Measurements from ENCODE around the gene FRRS1L. TPM values are rescaled to one million over a fixed set of nuclear protein-coding genes. Genes with fewer than 3 reads are reported as not detected.

Gene FRRS1L
- total RNA-seq, 4 donors from 2014 or later: 0.40 to 0.96 (median 0.64) TPM; not detected in 1

- DNase-seq: no peak
- WGBS, 2 donors (ENCODE audit: low coverage in 1 of 2): 78 to 100% methylated on average over 1 of the region's 1 CpG
- in situ Hi-C loops (cut with MboI; ENCODE audit: low pct_ligation_motif_present in 1 of 4, low pct_unique_long_range_greater_than_20kb in 1 of 4, low sequenced_read_pairs in 3 of 4): no loop called here
- Histone ChIP-seq H3K9me3 (no peaks in the 10 kb centered on the region), H3K27ac (no peak overlapping the region), H3K36me3 (no peaks in the 10 kb centered on the region), H3K27me3 (no peaks in the 10 kb centered on the region), H3K4me1 (no peaks in the 10 kb centered on the region), H3K4me3 (no peak overlapping the region)
- intact Hi-C loops (cut with DNase I; ENCODE audit: low total_unique reads): no loop called here
- no peak for TF ChIP-seq CTCF (IDR thresholded peaks at IDR 0.05)
- no peak for TF ChIP-seq EP300 (IDR thresholded peaks at IDR 0.05; ENCODE audit: low read depth)
- no peak for TF ChIP-seq POLR2A (IDR thresholded peaks at IDR 0.05)
- no peak for TF ChIP-seq POLR2AphosphoS5 (IDR thresholded peaks at IDR 0.05)
Measured at GRCh38 chr9:109181284-109181683, 14.2 kb upstream of the FRRS1L start.

GRCh38 chr9:109179801-109180523 is 12.9 kb upstream of the FRRS1L start:
- 73 to 77% methylated on average over 6 to 9 of the region's 9 CpGs for WGBS, 2 donors (ENCODE audit: low coverage in 1 of 2)
- no peaks in the 10 kb centered on the region for H3K4me1 ChIP-seq
- intact Hi-C loops (cut with DNase I; ENCODE audit: low total_unique reads): no loop called here

GRCh38 chr9:109176963-109177362 is 9.9 kb upstream of the FRRS1L start:
- no peak overlapping the region for H3K27ac ChIP-seq
- H3K36me3 ChIP-seq: no peaks in the 10 kb centered on the region
- 85 to 100% methylated on average over 1 to 2 of the region's 2 CpGs for WGBS, 2 donors (ENCODE audit: low coverage in 1 of 2)
- H3K4me1 ChIP-seq: no peaks in the 10 kb centered on the region
- intact Hi-C loops (cut with DNase I; ENCODE audit: low total_unique reads): no loop called here
- no peaks in the 10 kb centered on the region for H3K9me3 ChIP-seq
- H3K27me3 ChIP-seq: no peaks in the 10 kb centered on the region
- DNase-seq: no peak
- TF ChIP-seq CTCF (IDR thresholded peaks at IDR 0.05): no peak
- TF ChIP-seq POLR2A (IDR thresholded peaks at IDR 0.05): no peak
- no peak for TF ChIP-seq EP300 (IDR thresholded peaks at IDR 0.05; ENCODE audit: low read depth)
- TF ChIP-seq POLR2AphosphoS5 (IDR thresholded peaks at IDR 0.05): no peak
- H3K4me3 ChIP-seq: no peak overlapping the region
- in situ Hi-C loops (cut with MboI; ENCODE audit: low pct_ligation_motif_present in 1 of 4, low pct_unique_long_range_greater_than_20kb in 1 of 4, low sequenced_read_pairs in 3 of 4): no loop called here

More at GRCh38 chr9:109179801-109180523, 12.9 kb upstream of the FRRS1L start:
- no peaks in the 10 kb centered on the region for H3K27me3 ChIP-seq
- no peak for TF ChIP-seq POLR2A (IDR thresholded peaks at IDR 0.05)
- H3K4me3 ChIP-seq: no peak overlapping the region
- in situ Hi-C loops (cut with MboI; ENCODE audit: low pct_ligation_motif_present in 1 of 4, low pct_unique_long_range_greater_than_20kb in 1 of 4, low sequenced_read_pairs in 3 of 4): no loop called here
- DNase-seq: no peak
- no peaks in the 10 kb centered on the region for H3K36me3 ChIP-seq
- no peak overlapping the region for H3K27ac ChIP-seq
- no peaks in the 10 kb centered on the region for H3K9me3 ChIP-seq

- Histone ChIP-seq H3K4me1 (no peaks in the 10 kb centered on the region), H3K4me3 (no peak overlapping the region), H3K9me3 (no peaks in the 10 kb centered on the region), H3K36me3 (no peaks in the 10 kb centered on the region), H3K27me3 (no peaks in the 10 kb centered on the region), H3K27ac (no peak overlapping the region)
- no peak for DNase-seq
- 70% methylated on average over 8 of the region's 8 CpGs; no CpG with 5 or more reads in 1 of the 2 donors for WGBS, 2 donors (ENCODE audit: low coverage in 1 of 2)
- in situ Hi-C loops (cut with MboI; ENCODE audit: low pct_ligation_motif_present in 1 of 4, low pct_unique_long_range_greater_than_20kb in 1 of 4, low sequenced_read_pairs in 3 of 4): no loop called here
- no peak for TF ChIP-seq CTCF (IDR thresholded peaks at IDR 0.05)
- TF ChIP-seq POLR2AphosphoS5 (IDR thresholded peaks at IDR 0.05): no peak
- TF ChIP-seq EP300 (IDR thresholded peaks at IDR 0.05; ENCODE audit: low read depth): no peak
- TF ChIP-seq POLR2A (IDR thresholded peaks at IDR 0.05): no peak
- intact Hi-C loops (cut with DNase I; ENCODE audit: low total_unique reads): no loop called here
Measured at GRCh38 chr9:109176386-109176785, 9.3 kb upstream of the FRRS1L start.

GRCh38 chr9:109172935-109173334 is 5.9 kb upstream of the FRRS1L start:
- H3K4me3 ChIP-seq: no peak overlapping the region
- intact Hi-C loops (cut with DNase I; ENCODE audit: low total_unique reads) (no loop called here), in situ Hi-C loops (cut with MboI; ENCODE audit: low pct_ligation_motif_present in 1 of 4, low pct_unique_long_range_greater_than_20kb in 1 of 4, low sequenced_read_pairs in 3 of 4) (no loop called here)
- no peaks in the 10 kb centered on the region for H3K9me3 ChIP-seq
- no peaks in the 10 kb centered on the region for H3K36me3 ChIP-seq
- H3K27me3 ChIP-seq: peaks cover 31% of the 10 kb centered on the region
- no peak overlapping the region for H3K27ac ChIP-seq
- 57 to 67% methylated on average over 1 of the region's 1 CpG for WGBS, 2 donors (ENCODE audit: low coverage in 1 of 2)
- H3K4me1 ChIP-seq: no peaks in the 10 kb centered on the region
- no peak for DNase-seq
- TF ChIP-seq POLR2A (IDR thresholded peaks at IDR 0.05): no peak
- TF ChIP-seq CTCF (IDR thresholded peaks at IDR 0.05): no peak
- TF ChIP-seq EP300 (IDR thresholded peaks at IDR 0.05; ENCODE audit: low read depth): no peak
- TF ChIP-seq POLR2AphosphoS5 (IDR thresholded peaks at IDR 0.05): no peak
